ENCODE measurements around the gene TRAM2. TPM values are rescaled to one million over a fixed set of nuclear protein-coding genes. Genes with fewer than 3 reads are reported as not detected.

The TRAM2 gene
- total and polyA plus RNA-seq, 2 of the 13 experiments (the other 11 are each of a cell fraction or from before 2014, with no cell fraction given), result 49.1 to 72.5 TPM

GRCh38 chr6:52582996-52583395, 6.1 kb upstream of the TRAM2 start:
- Histone ChIP-seq H3K4me1 (ENCODE audit: insufficient read depth, low read length) (peaks cover 32% of the 10 kb centered on the region), H3K9ac (ENCODE audit: insufficient read depth, low read depth, low read length) (no peak overlapping the region), H3K9me3 (ENCODE audit: low read length) (no peaks in the 10 kb centered on the region), H3K4me2 (ENCODE audit: low read depth, low read length) (no peak overlapping the region), H3K79me2 (ENCODE audit: insufficient read depth, low read length) (no peaks in the 10 kb centered on the region), H2AFZ (ENCODE audit: low read length) (no peak overlapping the region), H3K4me3 (replicated peaks in 1 of 3; ENCODE audit: insufficient read depth in 1 of 3, low read depth in 2 of 3, low read length in 3 of 3) (no peak overlapping the region), H3K27me3 (ENCODE audit: control insufficient read depth in 1 of 2, insufficient read depth in 2 of 2, low read length in 2 of 2) (no peaks in the 10 kb centered on the region), H3K27ac (ENCODE audit: extremely low read length, insufficient read depth, low read length) (no peak overlapping the region), H4K20me1 (ENCODE audit: insufficient read depth, low read length) (no peaks in the 10 kb centered on the region), H3K36me3 (replicated peaks in 1 of 2; ENCODE audit: control insufficient read depth in 1 of 2, insufficient read depth in 2 of 2, low read length in 2 of 2) (no peaks in the 10 kb centered on the region)
- ChIA-PET POLR2A (no interaction called here), CTCF (ENCODE audit: low intra/inter-chr PET ratio, low total read pairs) (no interaction called here)
- no peak for FAIRE-seq
- intact Hi-C loops (cut with micrococcal nuclease; ENCODE audit: unreplicated experiment), result no loop called here
- no peak for TF ChIP-seq PRPF4 (IDR thresholded peaks at IDR 0.05; ENCODE audit: low read depth, low read length, poor library complexity, severe bottlenecking)
- DNase-seq (ENCODE audit: low spot score), result no peak
- ATAC-seq, result no peak
- in situ Hi-C loops (cut with HindIII; ENCODE audit: extremely low pct_ligation_motif_present, low pct_unique_long_range_greater_than_20kb), result no loop called here
- 97% methylated on average over 6 of the region's 6 CpGs for WGBS (ENCODE audit: low lambda C conversion rate)
- BruUV-seq (replicated peaks), result no TSS peak

GRCh38 chr6:52582446-52582845, 5.6 kb upstream of the TRAM2 start:
- DNase-seq (ENCODE audit: low spot score) (no peak), ATAC-seq (no peak), FAIRE-seq (no peak)
- Histone ChIP-seq H4K20me1 (ENCODE audit: insufficient read depth, low read length) (no peaks in the 10 kb centered on the region), H3K79me2 (ENCODE audit: insufficient read depth, low read length) (no peaks in the 10 kb centered on the region), H3K4me2 (ENCODE audit: low read depth, low read length) (no peak overlapping the region), H3K4me1 (ENCODE audit: insufficient read depth, low read length) (peaks cover 32% of the 10 kb centered on the region), H3K4me3 (replicated peaks in 1 of 3; ENCODE audit: insufficient read depth in 1 of 3, low read depth in 2 of 3, low read length in 3 of 3) (no peak overlapping the region), H3K9ac (ENCODE audit: insufficient read depth, low read depth, low read length) (no peak overlapping the region), H3K27me3 (ENCODE audit: control insufficient read depth in 1 of 2, insufficient read depth in 2 of 2, low read length in 2 of 2) (no peaks in the 10 kb centered on the region), H3K9me3 (ENCODE audit: low read length) (no peaks in the 10 kb centered on the region), H2AFZ (ENCODE audit: low read length) (no peak overlapping the region), H3K27ac (ENCODE audit: extremely low read length, insufficient read depth, low read length) (no peak overlapping the region), H3K36me3 (replicated peaks in 1 of 2; ENCODE audit: control insufficient read depth in 1 of 2, insufficient read depth in 2 of 2, low read length in 2 of 2) (no peaks in the 10 kb centered on the region)
- WGBS (ENCODE audit: low lambda C conversion rate), result 94% methylated on average over 3 of the region's 3 CpGs
- in situ Hi-C loops (cut with HindIII; ENCODE audit: extremely low pct_ligation_motif_present, low pct_unique_long_range_greater_than_20kb), result no loop called here
- intact Hi-C loops (cut with micrococcal nuclease; ENCODE audit: unreplicated experiment), result no loop called here
- no TSS peak for BruUV-seq (replicated peaks)
- ChIA-PET POLR2A (no interaction called here), CTCF (ENCODE audit: low intra/inter-chr PET ratio, low total read pairs) (no interaction called here)
- TF ChIP-seq ZNF24 (IDR thresholded peaks at IDR 0.05) (no peak), GABPA (IDR thresholded peaks at IDR 0.05; ENCODE audit: low read depth, low read length) (no peak), GABPA (CRISPR knock-in tag; IDR thresholded peaks at IDR 0.05; ENCODE audit: low read depth) (no peak), SKI (IDR thresholded peaks at IDR 0.05; ENCODE audit: partially characterized antibody) (no peak), AFF4 (CRISPR knock-in tag; IDR thresholded peaks at IDR 0.05) (no peak), ZNF552 (CRISPR knock-in tag; IDR thresholded peaks at IDR 0.05; ENCODE audit: borderline replicate concordance) (no peak), SNAPC4 (CRISPR knock-in tag; IDR thresholded peaks at IDR 0.05) (no peak)
- TF ChIP-seq, protein P1, sequence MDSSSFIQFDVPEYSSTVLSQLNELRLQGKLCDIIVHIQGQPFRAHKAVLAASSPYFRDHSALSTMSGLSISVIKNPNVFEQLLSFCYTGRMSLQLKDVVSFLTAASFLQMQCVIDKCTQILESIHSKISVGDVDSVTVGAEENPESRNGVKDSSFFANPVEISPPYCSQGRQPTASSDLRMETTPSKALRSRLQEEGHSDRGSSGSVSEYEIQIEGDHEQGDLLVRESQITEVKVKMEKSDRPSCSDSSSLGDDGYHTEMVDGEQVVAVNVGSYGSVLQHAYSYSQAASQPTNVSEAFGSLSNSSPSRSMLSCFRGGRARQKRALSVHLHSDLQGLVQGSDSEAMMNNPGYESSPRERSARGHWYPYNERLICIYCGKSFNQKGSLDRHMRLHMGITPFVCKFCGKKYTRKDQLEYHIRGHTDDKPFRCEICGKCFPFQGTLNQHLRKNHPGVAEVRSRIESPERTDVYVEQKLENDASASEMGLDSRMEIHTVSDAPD (CRISPR knock-in tag; IDR thresholded peaks at IDR 0.05), result no peak

All from HepG2 (cell line).